Pancreas (tissue), 10 donors: ENCODE data around the gene TBX10. TPM values are rescaled to one million over a fixed set of nuclear protein-coding genes. Genes with fewer than 3 reads are reported as not detected.
"Not testable (repeated sequence)": the region's sequence is repeated elsewhere in the genome, so short reads cannot be mapped to it uniquely, and the experiment has no call there.

ENCODE experiments used
- ATAC-seq, 4 donors: fragments of 200-7000 bp; cut with Tn5 transposase; one replicate each; pipeline versions ENCODE4 v1.8.0 to v1.9.1; 2020; ENCODE audit warnings: mild to moderate bottlenecking in 4 of 4, moderate library complexity in 4 of 4
- DNase-seq, 6 donors: peaks; one replicate each; pipeline ENCODE4 v3.0.0-alpha.2; 2020
- FAIRE-seq: peaks from 2 replicates; lab custom pipeline; 2012; peaks lifted over from hg19 to GRCh38; lab: Jason Lieb, UNC
- H3K27ac ChIP-seq, 4 donors: fragments of 200-600 bp; sonication (generic); 1 replicate in 3 of 4; 2 replicates in 1 of 4; pipeline versions ENCODE4 v1.5.0 to v1.8.0; 2020
- H3K27me3 ChIP-seq, 4 donors: fragments of 200-600 bp; one replicate each; pipeline ENCODE4 v1.8.0; 2021
- H3K36me3 ChIP-seq, 3 donors: fragments of 200-600 bp; sonication (generic) in 1 of 3; one replicate each; pipeline versions ENCODE4 v1.5.0 to v1.8.0; 2020 to 2021
- H3K4me1 ChIP-seq, 3 donors: fragments of 200-600 bp; one replicate each; pipeline ENCODE4 v1.8.0; 2021
- H3K4me3 ChIP-seq, 4 donors: fragments of 200-600 bp; sonication (generic) in 2 of 4; one replicate each; pipeline versions ENCODE4 v1.5.0 to v1.8.0; 2020 to 2021
- H3K9me3 ChIP-seq, 4 donors: fragments of 200-600 bp; one replicate each; pipeline ENCODE4 v1.8.0; 2021
- CTCF ChIP-seq, 4 donors: fragments of 200-600 bp; sonication (generic) in 3 of 4; IDR thresholded peaks; one replicate each; pipeline versions ENCODE4 v1.5.0 to v1.8.0; 2021; ENCODE audit warnings: antibody characterized with exemption in 4 of 4
- WGBS, 2 donors: extraction: QIAGEN DNeasy Blood & Tissue Kit; methylation state at CpG; one replicate each; pipeline ENCODE4 v1.1.7; 2013; 5-methylcytosine and 5-hydroxymethylcytosine counted together
- intact Hi-C, 3 donors: fragments of 100-400 bp; cut with DNase I; formaldehyde crosslinking; loops; one replicate each; pipeline versions ENCODE4 v1.11.1 to v1.14.2; 2022
- polyA plus RNA-seq, 2 donors: library from polyadenylated mRNA; stranded (reverse); fragments of 200-250 nt; gene quantifications; one replicate each; pipeline ENCODE4 v1.2.3, GENCODE V29; 2013
- total RNA-seq, 6 donors: library from RNA; stranded (reverse); fragmentation: NEBNext Ultra II Directional in 4 of 6; extraction: Animal tissue kit (Norgen Biotek cat#: 25700) in 4 of 6; gene quantifications; one replicate each; pipeline versions ENCODE4 v1.2.1 to v1.2.4, GENCODE V29; 2021 to 2023
- donor health status: healthy with polysubstance abuse.
- donor health status: DM: no; HTN: no; CAD: no; lungs with moderate emphysema.
- donor health status: DM: no; HTN: no; CAD: no.
- donor health status: control.
- donor health status: control.
- donor health status: Bipolar disorder and iron deficiency.
- donor health status: DM: yes; HTN: yes; CAD: no.
- donor health status: DM: no; HTN: no; CAD: no.
- donor health status: DM: no; HTN: no; CAD: no.
- donor health status: DM: yes; HTN: yes; CAD: no.

TBX10 gene
- total and polyA plus RNA-seq, 8 donors, result 0.09 to 0.37 (median 0.26) TPM; not detected in 4

GRCh38 chr11:67662142-67662834 lies 22.7 kb upstream of the TBX10 start:
- intact Hi-C loops, result loop anchor here in 1 of 3 donors (5.0 to 10.0 kb wide), 2 partner anchors 35 to 53 kb away; partner anchors contain the start of gene NUDT8
- Histone ChIP-seq H3K36me3 (no peaks in the 10 kb centered on the region), H3K4me3 (no peak overlapping the region), H3K4me1 (peaks cover 0 to 5% (median 0%) of the 10 kb centered on the region in 3 donors), H3K27ac (no peak overlapping the region), H3K9me3 (no peaks in the 10 kb centered on the region), H3K27me3 (no peaks in the 10 kb centered on the region)
- ATAC-seq (no peak), FAIRE-seq (no peak), DNase-seq (no peak)
- 85 to 86% methylated on average over 12 of the region's 12 CpGs for WGBS, 2 donors
- TF ChIP-seq CTCF (IDR thresholded peaks at IDR 0.05), result no peak

GRCh38 chr11:67660752-67661151 lies 21.2 kb upstream of the TBX10 start:
- intact Hi-C loops, result loop anchor here in 1 of 3 donors (5.0 to 10.0 kb wide), 2 partner anchors 33 to 54 kb away; partner anchors contain the start of gene NUDT8
- H3K9me3 ChIP-seq, H3K4me1 ChIP-seq, H3K27ac ChIP-seq, ATAC-seq, FAIRE-seq, H3K27me3 ChIP-seq, H3K4me3 ChIP-seq, H3K36me3 ChIP-seq, DNase-seq: not testable (repeated sequence)
- WGBS, 2 donors, result 77 to 79% methylated on average over 5 of the region's 5 CpGs

GRCh38 chr11:67659651-67660165 lies 20.1 kb upstream of the TBX10 start:
- intact Hi-C loops, result loop anchor here in 1 of 3 donors (5.0 to 10.0 kb wide), 2 partner anchors 32 to 55 kb away; partner anchors contain the start of gene NUDT8
- H3K4me1 ChIP-seq, H3K9me3 ChIP-seq, H3K27me3 ChIP-seq, H3K36me3 ChIP-seq, ATAC-seq, H3K4me3 ChIP-seq, FAIRE-seq, DNase-seq, H3K27ac ChIP-seq: not testable (repeated sequence)
- WGBS, 2 donors, result 50 to 55% methylated on average over 5 of the region's 5 CpGs

- H3K27me3 ChIP-seq, result no peaks in the 10 kb centered on the region
- intact Hi-C loops, result no loop called here
- peaks cover 0 to 7% (median 0%) of the 10 kb centered on the region in 3 donors for H3K4me1 ChIP-seq
- no peaks in the 10 kb centered on the region for H3K9me3 ChIP-seq
- no peak overlapping the region for H3K4me3 ChIP-seq
- FAIRE-seq, result no peak
- ATAC-seq, result no peak
- WGBS, 2 donors, result 34 to 41% methylated on average over 3 of the region's 3 CpGs
- H3K27ac ChIP-seq, result peak overlapping the region in 1 of 4 donors; percentile 11
- TF ChIP-seq CTCF (IDR thresholded peaks at IDR 0.05), result no peak
- DNase-seq, result no peak
- no peaks in the 10 kb centered on the region for H3K36me3 ChIP-seq
Observed at GRCh38 chr11:67657300-67657699, 17.7 kb upstream of the TBX10 start.

GRCh38 chr11:67656278-67656922 lies 16.8 kb upstream of the TBX10 start:
- FAIRE-seq (no peak), DNase-seq (peak in 1 of 6 donors; percentile 8), ATAC-seq (no peak)
- H3K4me3 ChIP-seq, result no peak overlapping the region
- 93% methylated on average over 4 of the region's 4 CpGs for WGBS, 2 donors
- TF ChIP-seq CTCF (IDR thresholded peaks at IDR 0.05), result no peak
- no peaks in the 10 kb centered on the region for H3K36me3 ChIP-seq
- peaks cover 0 to 7% (median 0%) of the 10 kb centered on the region in 3 donors for H3K4me1 ChIP-seq
- no peaks in the 10 kb centered on the region for H3K9me3 ChIP-seq
- H3K27ac ChIP-seq, result no peak overlapping the region
- intact Hi-C loops, result no loop called here
- no peaks in the 10 kb centered on the region for H3K27me3 ChIP-seq
